ENCODE measurements around the gene ATG4D. TPM values are rescaled to one million over a fixed set of nuclear protein-coding genes. Genes with fewer than 3 reads are reported as not detected.
A peak's percentile ranks its signal among the peaks of the same experiment; 100 is the strongest.

ATG4D gene
- total and polyA plus RNA-seq, 10 of the 15 experiments (the other 5 are each of a cell fraction or from before 2014, with no cell fraction given): 0.39 to 28.7 (median 13.4) TPM

DNA sequence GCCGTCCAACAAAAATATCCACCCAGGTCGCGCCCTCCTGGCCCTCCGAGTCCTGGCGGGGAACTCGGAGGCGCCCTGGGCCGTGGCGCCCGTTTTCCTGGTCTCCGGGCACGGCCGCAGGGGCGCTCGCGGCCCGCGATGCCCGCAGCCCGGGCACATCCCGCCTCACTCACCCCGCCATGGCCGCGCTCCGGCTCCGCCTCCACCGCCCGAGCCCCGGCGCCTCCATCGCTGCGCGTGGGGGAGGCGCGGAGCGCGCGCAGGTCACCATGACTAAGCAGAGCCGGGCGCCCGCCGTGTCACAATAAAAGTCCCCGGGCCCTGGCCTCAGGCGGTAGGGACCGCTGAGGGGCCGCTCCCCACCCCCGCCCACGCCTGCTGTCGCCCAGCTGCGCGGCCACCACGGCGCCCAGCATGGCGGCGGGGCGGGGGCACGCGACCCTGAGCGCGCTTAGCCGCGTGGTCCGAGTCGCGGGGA, 41.1 kb upstream of the ATG4D start (continued):
- TF ChIP-seq USF1 (IDR thresholded peaks at IDR 0.05; ENCODE audit: borderline replicate concordance, extremely low read length, insufficient read depth, low read depth, low read length) (peak; percentile 45), NRF1 (conservative IDR thresholded peaks at IDR 0.05; ENCODE audit: low read depth, low read length) (peak; percentile 51), EP300 (IDR thresholded peaks at IDR 0.05; ENCODE audit: borderline replicate concordance in 1 of 2, control insufficient read depth in 1 of 2, low read depth in 2 of 2, low read length in 2 of 2) (peak in 1 of 2 experiments; percentile 39; a peak in 1 of 4 replicates), HDGF (IDR thresholded peaks at IDR 0.05) (no peak), CBX5 (IDR thresholded peaks at IDR 0.05; ENCODE audit: low read depth) (no peak), SIN3A (IDR thresholded peaks at IDR 0.05; ENCODE audit: low read depth, low read length) (peak; percentile 63), POU2F2 (IDR thresholded peaks at IDR 0.05; ENCODE audit: borderline replicate concordance, low read depth, low read length) (peak; percentile 78; the same call in 2 of the 3 replicates), MEF2A (IDR thresholded peaks at IDR 0.05; ENCODE audit: insufficient read depth, low read depth, low read length) (peak; percentile 53; the same call in 1 of the 2 replicates), SUPT20H (IDR thresholded peaks at IDR 0.05; ENCODE audit: borderline replicate concordance, control insufficient read depth, low read depth, low read length) (no peak), SPI1 (IDR thresholded peaks at IDR 0.05; ENCODE audit: borderline replicate concordance, insufficient read depth, low read depth, low read length) (no peak), NFYA (IDR thresholded peaks at IDR 0.05; ENCODE audit: borderline replicate concordance, low read depth, low read length) (no peak), MXI1 (IDR thresholded peaks at IDR 0.05; ENCODE audit: low read depth, low read length) (0 out of 2 replicates have a peak, but pooled peaks have one; percentile 14), TCF3 (IDR thresholded peaks at IDR 0.05; ENCODE audit: borderline replicate concordance, insufficient read depth, low read depth, low read length) (peak; percentile 98), IKZF1 (conservative IDR thresholded peaks at IDR 0.05) (peak; percentile 90), HDAC6 (IDR thresholded peaks at IDR 0.05; ENCODE audit: unreplicated experiment) (peak; percentile 58), NBN (IDR thresholded peaks at IDR 0.05) (0 out of 2 replicates have a peak, but pooled peaks have one; percentile 5), NFYB (IDR thresholded peaks at IDR 0.05; ENCODE audit: insufficient read depth, low read depth, low read length) (no peak), RB1 (IDR thresholded peaks at IDR 0.05; ENCODE audit: borderline replicate concordance) (peak; percentile 86; the same call in 1 of the 2 replicates), POLR2AphosphoS2 (IDR thresholded peaks at IDR 0.05; ENCODE audit: low read depth, low read length) (no peak), NFXL1 (IDR thresholded peaks at IDR 0.05; ENCODE audit: borderline replicate concordance) (peak; percentile 77; the same call in 1 of the 2 replicates), ZNF217 (IDR thresholded peaks at IDR 0.05) (peak; percentile 57; the same call in 1 of the 2 replicates), BCL11A (IDR thresholded peaks at IDR 0.05; ENCODE audit: low read depth, low read length) (0 out of 2 replicates have a peak, but pooled peaks have one; percentile 25), RAD21 (IDR thresholded peaks at IDR 0.05; ENCODE audit: insufficient read depth, low read depth, low read length) (no peak)
- TF ChIP-seq, protein P1, sequence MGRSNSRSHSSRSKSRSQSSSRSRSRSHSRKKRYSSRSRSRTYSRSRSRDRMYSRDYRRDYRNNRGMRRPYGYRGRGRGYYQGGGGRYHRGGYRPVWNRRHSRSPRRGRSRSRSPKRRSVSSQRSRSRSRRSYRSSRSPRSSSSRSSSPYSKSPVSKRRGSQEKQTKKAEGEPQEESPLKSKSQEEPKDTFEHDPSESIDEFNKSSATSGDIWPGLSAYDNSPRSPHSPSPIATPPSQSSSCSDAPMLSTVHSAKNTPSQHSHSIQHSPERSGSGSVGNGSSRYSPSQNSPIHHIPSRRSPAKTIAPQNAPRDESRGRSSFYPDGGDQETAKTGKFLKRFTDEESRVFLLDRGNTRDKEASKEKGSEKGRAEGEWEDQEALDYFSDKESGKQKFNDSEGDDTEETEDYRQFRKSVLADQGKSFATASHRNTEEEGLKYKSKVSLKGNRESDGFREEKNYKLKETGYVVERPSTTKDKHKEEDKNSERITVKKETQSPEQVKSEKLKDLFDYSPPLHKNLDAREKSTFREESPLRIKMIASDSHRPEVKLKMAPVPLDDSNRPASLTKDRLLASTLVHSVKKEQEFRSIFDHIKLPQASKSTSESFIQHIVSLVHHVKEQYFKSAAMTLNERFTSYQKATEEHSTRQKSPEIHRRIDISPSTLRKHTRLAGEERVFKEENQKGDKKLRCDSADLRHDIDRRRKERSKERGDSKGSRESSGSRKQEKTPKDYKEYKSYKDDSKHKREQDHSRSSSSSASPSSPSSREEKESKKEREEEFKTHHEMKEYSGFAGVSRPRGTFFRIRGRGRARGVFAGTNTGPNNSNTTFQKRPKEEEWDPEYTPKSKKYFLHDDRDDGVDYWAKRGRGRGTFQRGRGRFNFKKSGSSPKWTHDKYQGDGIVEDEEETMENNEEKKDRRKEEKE (IDR thresholded peaks at IDR 0.05): no peak

Data from GM12878 (cell line).